ENCODE data around the gene TIMM17B.
"Not testable (repeated sequence)": the region's sequence is repeated elsewhere in the genome, so short reads cannot be mapped to it uniquely, and the experiment has no call there.

The TIMM17B gene

GRCh38 chrX:48891402-48892288 lies 5.9 kb downstream of the TIMM17B start:
- TF ChIP-seq, protein P1, sequence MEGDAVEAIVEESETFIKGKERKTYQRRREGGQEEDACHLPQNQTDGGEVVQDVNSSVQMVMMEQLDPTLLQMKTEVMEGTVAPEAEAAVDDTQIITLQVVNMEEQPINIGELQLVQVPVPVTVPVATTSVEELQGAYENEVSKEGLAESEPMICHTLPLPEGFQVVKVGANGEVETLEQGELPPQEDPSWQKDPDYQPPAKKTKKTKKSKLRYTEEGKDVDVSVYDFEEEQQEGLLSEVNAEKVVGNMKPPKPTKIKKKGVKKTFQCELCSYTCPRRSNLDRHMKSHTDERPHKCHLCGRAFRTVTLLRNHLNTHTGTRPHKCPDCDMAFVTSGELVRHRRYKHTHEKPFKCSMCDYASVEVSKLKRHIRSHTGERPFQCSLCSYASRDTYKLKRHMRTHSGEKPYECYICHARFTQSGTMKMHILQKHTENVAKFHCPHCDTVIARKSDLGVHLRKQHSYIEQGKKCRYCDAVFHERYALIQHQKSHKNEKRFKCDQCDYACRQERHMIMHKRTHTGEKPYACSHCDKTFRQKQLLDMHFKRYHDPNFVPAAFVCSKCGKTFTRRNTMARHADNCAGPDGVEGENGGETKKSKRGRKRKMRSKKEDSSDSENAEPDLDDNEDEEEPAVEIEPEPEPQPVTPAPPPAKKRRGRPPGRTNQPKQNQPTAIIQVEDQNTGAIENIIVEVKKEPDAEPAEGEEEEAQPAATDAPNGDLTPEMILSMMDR (conservative IDR thresholded peaks at IDR 0.05): no peak; the same call in 1 of the 2 replicates
- TF ChIP-seq ZFX (IDR thresholded peaks at IDR 0.05): no peak
- H3K27ac ChIP-seq: peak overlapping the region; percentile 25

- H3K27ac ChIP-seq: peak overlapping the region; percentile 25
- TF ChIP-seq ZFX (IDR thresholded peaks at IDR 0.05): no peak
- TF ChIP-seq, protein P1 (conservative IDR thresholded peaks at IDR 0.05): no peak
These were observed 6.6 kb downstream of the TIMM17B start for GRCh38 chrX:48890934-48891401.

DNA sequence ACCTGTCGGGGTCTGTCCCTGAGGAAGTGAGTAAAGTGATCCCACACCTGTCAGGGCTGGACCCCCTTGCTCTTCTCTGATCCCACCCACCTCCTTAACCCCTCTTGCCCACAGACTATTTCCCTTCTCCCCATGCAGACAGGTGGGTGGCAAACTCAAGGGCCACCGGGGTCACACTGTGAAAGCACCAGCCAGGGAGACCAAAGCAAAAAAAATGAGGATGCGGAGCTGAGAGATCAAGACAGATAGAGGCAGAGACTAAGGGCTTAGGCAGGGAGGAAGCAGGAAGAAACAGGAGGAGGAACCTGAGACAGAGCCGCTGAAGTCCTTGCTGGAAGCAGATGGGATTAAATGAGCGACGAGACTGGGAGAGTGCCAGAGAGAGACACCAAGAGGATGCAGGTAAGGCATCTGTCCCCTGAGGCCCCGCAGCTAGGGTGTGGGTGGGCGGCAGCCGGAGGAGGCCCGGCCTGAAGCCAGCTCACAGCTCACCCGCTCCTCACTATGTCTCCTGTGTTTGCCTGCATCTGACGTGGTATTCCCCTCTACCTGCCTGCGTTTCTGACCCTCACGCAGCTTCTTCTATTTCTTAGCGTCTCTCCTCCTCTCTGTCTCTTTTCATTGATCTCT lies 7.2 kb downstream of the TIMM17B start:
- TF ChIP-seq, protein P1 (conservative IDR thresholded peaks at IDR 0.05): no peak
- TF ChIP-seq ZFX (IDR thresholded peaks at IDR 0.05): no peak
- H3K27ac ChIP-seq: no peak overlapping the region

GRCh38 chrX:48886586-48886985 lies 11.0 kb downstream of the TIMM17B start:
- H3K27ac ChIP-seq: not testable (repeated sequence)

- no peak for TF ChIP-seq ZFX (IDR thresholded peaks at IDR 0.05)
- TF ChIP-seq, protein P1 (conservative IDR thresholded peaks at IDR 0.05): no peak
- H3K27ac ChIP-seq: no peak overlapping the region
These were observed 13.8 kb downstream of the TIMM17B start for GRCh38 chrX:48883729-48884128.

- not testable (repeated sequence) for H3K27ac ChIP-seq
These were observed 20.6 kb downstream of the TIMM17B start for GRCh38 chrX:48876944-48877343.

GRCh38 chrX:48872017-48872416 lies 25.6 kb downstream of the TIMM17B start:
- H3K27ac ChIP-seq: not testable (repeated sequence)

DNA sequence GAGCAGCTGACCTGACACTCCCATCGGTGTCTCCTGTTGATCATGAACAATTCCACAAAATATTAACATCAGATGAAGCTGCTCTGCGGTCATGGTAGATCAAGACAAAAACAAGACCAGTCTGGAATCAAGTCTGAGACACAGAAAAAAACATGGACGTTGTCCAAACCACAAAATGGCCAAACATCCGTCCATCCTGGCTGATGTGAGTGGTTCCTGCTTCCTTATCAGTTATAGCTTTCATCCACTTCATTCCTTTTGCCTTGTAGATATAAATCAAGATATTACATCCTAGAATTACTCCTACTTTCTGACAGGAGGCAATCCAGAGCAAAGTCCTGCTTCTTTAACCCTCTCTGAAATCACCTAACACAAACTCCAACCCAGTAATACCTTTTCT lies 33.4 kb downstream of the TIMM17B start:
- TF ChIP-seq ZFX (IDR thresholded peaks at IDR 0.05): no peak
- TF ChIP-seq, protein P1 (conservative IDR thresholded peaks at IDR 0.05): no peak
- H3K27ac ChIP-seq: no peak overlapping the region

- TF ChIP-seq, protein P1 (conservative IDR thresholded peaks at IDR 0.05): 0 out of 2 replicates have a peak, but pooled peaks have one; percentile 12
- TF ChIP-seq ZFX (IDR thresholded peaks at IDR 0.05): no peak
- H3K27ac ChIP-seq: no peak overlapping the region
These were observed 42.7 kb downstream of the TIMM17B start for GRCh38 chrX:48854898-48855297.

DNA sequence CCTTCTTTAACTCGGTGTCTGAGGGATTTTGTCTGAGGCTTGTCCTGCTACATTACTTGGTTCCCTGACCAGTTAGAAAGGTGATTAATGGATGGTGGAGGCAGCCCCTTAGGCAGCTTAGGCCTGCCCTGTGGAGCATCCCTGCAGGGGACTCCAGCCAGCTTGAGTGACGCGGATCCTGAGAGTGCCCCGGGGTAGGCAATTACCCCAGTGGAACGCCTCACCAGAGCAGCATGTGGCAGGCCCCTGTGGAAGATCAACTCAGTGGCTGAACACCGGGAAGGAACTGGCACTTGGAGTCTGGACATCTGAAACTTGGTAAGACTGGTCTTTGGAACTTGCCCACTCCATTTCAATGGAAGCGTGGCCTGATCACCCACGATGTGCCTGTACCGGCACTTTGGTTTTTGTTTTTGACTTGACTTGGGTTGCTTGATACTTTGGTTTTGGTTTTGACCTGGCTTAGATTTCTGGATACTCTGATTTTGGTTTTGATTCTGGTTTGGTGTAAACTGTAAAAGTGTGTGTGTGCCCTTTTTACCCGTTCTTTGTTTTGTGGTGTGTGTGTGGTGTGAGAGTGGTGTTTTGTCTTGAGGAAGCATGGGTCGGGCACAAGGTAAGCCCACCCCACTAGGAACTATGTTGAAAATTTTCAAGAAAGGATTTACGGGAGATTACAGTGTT lies 43.3 kb downstream of the TIMM17B start:
- H3K27ac ChIP-seq: not testable (repeated sequence)

DNA sequence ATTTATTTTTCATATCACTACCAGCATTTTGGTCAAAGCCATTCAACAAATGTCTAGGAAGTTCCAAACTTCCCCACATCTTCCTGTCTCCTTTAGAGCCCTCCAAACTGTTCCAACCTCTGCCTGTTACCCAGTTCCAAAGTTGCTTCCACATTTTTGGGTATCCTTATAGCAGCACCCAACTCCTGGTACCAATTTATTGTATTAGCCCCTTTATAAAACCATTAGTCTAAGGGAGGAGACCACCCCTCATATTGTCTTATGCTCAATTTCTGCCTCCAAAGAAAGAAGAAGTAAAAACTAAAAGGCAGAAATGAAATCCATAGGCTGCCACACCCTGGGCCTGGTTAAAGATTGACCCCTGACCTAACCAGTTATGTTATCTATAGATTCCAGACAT lies 44.1 kb downstream of the TIMM17B start:
- H3K27ac ChIP-seq: not testable (repeated sequence)

Measured in C4-2B (cell line).